ENCODE results near the gene AXIN1. TPM values are rescaled to one million over a fixed set of nuclear protein-coding genes. Genes with fewer than 3 reads are reported as not detected.

AXIN1 gene
- total RNA-seq, 1 experiment from 2014 or later = 42.0 TPM

GRCh38 chr16:301950-302349 is 50.6 kb downstream of the AXIN1 start:
- Histone ChIP-seq H3K27me3 (ENCODE audit: insufficient read depth, low read depth) (no peaks in the 10 kb centered on the region), H3K4me2 (no peak overlapping the region), H3K27ac (no peak overlapping the region), H3K36me3 (ENCODE audit: low read depth) (no peaks in the 10 kb centered on the region), H3K4me3 (no peak overlapping the region), H3F3A (ENCODE audit: insufficient read depth, low read depth) (no peaks in the 10 kb centered on the region), H4K20me1 (ENCODE audit: insufficient read depth) (no peaks in the 10 kb centered on the region; the same call in 1 of the 2 replicates), H3K9me3 (ENCODE audit: insufficient read depth, low read depth) (no peaks in the 10 kb centered on the region), H2AFZ (no peak overlapping the region), H3K4me1 (replicated peaks; ENCODE audit: insufficient read depth) (no peaks in the 10 kb centered on the region), H3K79me2 (ENCODE audit: low read depth) (no peaks in the 10 kb centered on the region), H3K9me2 (ENCODE audit: insufficient read depth) (no peaks in the 10 kb centered on the region)
- POLR2A ChIA-PET (ENCODE audit: unreplicated experiment) = no interaction called here
- BruUV-seq (replicated peaks) = no TSS peak
- no peak for DNase-seq
- CTCF ChIA-PET = no interaction called here
- intact Hi-C loops (cut with micrococcal nuclease; ENCODE audit: unreplicated experiment) = no loop called here
- TF ChIP-seq EZH2 (IDR thresholded peaks at IDR 0.05; ENCODE audit: low read depth) (no peak), CTCF (conservative IDR thresholded peaks at IDR 0.05) (no peak)

GRCh38 chr16:301235-301634 is 51.3 kb downstream of the AXIN1 start:
- Histone ChIP-seq H3K27ac (no peak overlapping the region), H2AFZ (no peak overlapping the region), H3K79me2 (ENCODE audit: low read depth) (no peaks in the 10 kb centered on the region), H4K20me1 (ENCODE audit: insufficient read depth) (no peaks in the 10 kb centered on the region; the same call in 1 of the 2 replicates), H3K9me2 (ENCODE audit: insufficient read depth) (no peaks in the 10 kb centered on the region), H3K4me1 (replicated peaks; ENCODE audit: insufficient read depth) (no peaks in the 10 kb centered on the region), H3K36me3 (ENCODE audit: low read depth) (no peaks in the 10 kb centered on the region), H3K9me3 (ENCODE audit: insufficient read depth, low read depth) (no peaks in the 10 kb centered on the region), H3F3A (ENCODE audit: insufficient read depth, low read depth) (no peaks in the 10 kb centered on the region), H3K4me2 (no peak overlapping the region), H3K27me3 (ENCODE audit: insufficient read depth, low read depth) (no peaks in the 10 kb centered on the region), H3K4me3 (no peak overlapping the region)
- CTCF ChIA-PET = no interaction called here
- no peak for DNase-seq
- POLR2A ChIA-PET (ENCODE audit: unreplicated experiment) = no interaction called here
- BruUV-seq (replicated peaks) = no TSS peak
- TF ChIP-seq CTCF (conservative IDR thresholded peaks at IDR 0.05) = no peak
- TF ChIP-seq EZH2 (IDR thresholded peaks at IDR 0.05; ENCODE audit: low read depth) = no peak
- intact Hi-C loops (cut with micrococcal nuclease; ENCODE audit: unreplicated experiment) = no loop called here

- H3K79me2 ChIP-seq (ENCODE audit: low read depth) = no peaks in the 10 kb centered on the region
- no peak overlapping the region for H3K4me2 ChIP-seq
- intact Hi-C loops (cut with micrococcal nuclease; ENCODE audit: unreplicated experiment) = no loop called here
- no peaks in the 10 kb centered on the region for H3K4me1 ChIP-seq (replicated peaks; ENCODE audit: insufficient read depth)
- no peak for TF ChIP-seq EZH2 (IDR thresholded peaks at IDR 0.05; ENCODE audit: low read depth)
- TF ChIP-seq CTCF (conservative IDR thresholded peaks at IDR 0.05) = no peak
- no peaks in the 10 kb centered on the region for H3K9me3 ChIP-seq (ENCODE audit: insufficient read depth, low read depth)
- no peak overlapping the region for H3K4me3 ChIP-seq
- no TSS peak for BruUV-seq (replicated peaks)
- H3F3A ChIP-seq (ENCODE audit: insufficient read depth, low read depth) = no peaks in the 10 kb centered on the region
- no peaks in the 10 kb centered on the region for H3K36me3 ChIP-seq (ENCODE audit: low read depth)
- ChIA-PET CTCF (interaction anchor here (0.5 kb wide), 1 partner anchor 47 kb away, joined by 3 read pairs; no protein-coding TSS in a partner anchor), POLR2A (ENCODE audit: unreplicated experiment) (no interaction called here)
- H2AFZ ChIP-seq = no peak overlapping the region
- no peaks in the 10 kb centered on the region for H3K27me3 ChIP-seq (ENCODE audit: insufficient read depth, low read depth)
- no peak overlapping the region for H3K27ac ChIP-seq
- H4K20me1 ChIP-seq (ENCODE audit: insufficient read depth) = no peaks in the 10 kb centered on the region; the same call in 1 of the 2 replicates
- H3K9me2 ChIP-seq (ENCODE audit: insufficient read depth) = no peaks in the 10 kb centered on the region
- no peak for DNase-seq
These were observed 54.7 kb downstream of the AXIN1 start for GRCh38 chr16:297832-298231.

Measured in PC-9 (cell line).